Hematopoietic multipotent progenitor cell (in vitro differentiated cells): Measurements from ENCODE around the gene CACNA2D4. TPM values are rescaled to one million over a fixed set of nuclear protein-coding genes. Genes with fewer than 3 reads are reported as not detected.

ENCODE experiments used
- DNase-seq, 3 donors: peaks; one replicate each; pipeline ENCODE4 v3.0.0-alpha.2; 2011 to 2015; ENCODE audit warnings: low read depth in 2 of 3, low spot score in 2 of 3
- total RNA-seq: library from RNA; depleted of rRNA; stranded (reverse); fragments of >200 nt; gene quantifications from one replicate; pipeline ENCODE4 v1.2.3, GENCODE V29; 2012

The CACNA2D4 gene
- total RNA-seq, 1 donor, result 9.4 TPM

DNA sequence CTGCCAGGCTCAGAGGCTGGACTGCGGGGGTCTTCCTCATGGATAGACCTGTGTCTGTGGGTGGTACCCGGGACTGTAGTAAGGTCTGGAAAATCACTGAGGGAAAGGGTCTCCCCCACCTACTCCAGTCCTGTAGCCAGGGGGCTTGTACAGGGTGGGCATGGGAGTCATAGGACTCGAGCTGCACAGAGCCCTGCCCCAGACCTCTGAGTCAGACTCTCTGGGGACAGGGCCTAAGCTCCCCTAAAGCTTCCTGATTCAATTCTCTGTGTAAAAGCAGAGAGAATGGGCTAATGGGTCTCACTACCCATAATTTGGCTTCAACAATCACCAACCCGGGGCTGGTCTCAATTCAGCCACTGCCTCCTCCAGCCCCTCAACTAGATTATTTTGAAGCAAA is 71.0 kb downstream of the CACNA2D4 start:
- DNase-seq, result no peak

DNA sequence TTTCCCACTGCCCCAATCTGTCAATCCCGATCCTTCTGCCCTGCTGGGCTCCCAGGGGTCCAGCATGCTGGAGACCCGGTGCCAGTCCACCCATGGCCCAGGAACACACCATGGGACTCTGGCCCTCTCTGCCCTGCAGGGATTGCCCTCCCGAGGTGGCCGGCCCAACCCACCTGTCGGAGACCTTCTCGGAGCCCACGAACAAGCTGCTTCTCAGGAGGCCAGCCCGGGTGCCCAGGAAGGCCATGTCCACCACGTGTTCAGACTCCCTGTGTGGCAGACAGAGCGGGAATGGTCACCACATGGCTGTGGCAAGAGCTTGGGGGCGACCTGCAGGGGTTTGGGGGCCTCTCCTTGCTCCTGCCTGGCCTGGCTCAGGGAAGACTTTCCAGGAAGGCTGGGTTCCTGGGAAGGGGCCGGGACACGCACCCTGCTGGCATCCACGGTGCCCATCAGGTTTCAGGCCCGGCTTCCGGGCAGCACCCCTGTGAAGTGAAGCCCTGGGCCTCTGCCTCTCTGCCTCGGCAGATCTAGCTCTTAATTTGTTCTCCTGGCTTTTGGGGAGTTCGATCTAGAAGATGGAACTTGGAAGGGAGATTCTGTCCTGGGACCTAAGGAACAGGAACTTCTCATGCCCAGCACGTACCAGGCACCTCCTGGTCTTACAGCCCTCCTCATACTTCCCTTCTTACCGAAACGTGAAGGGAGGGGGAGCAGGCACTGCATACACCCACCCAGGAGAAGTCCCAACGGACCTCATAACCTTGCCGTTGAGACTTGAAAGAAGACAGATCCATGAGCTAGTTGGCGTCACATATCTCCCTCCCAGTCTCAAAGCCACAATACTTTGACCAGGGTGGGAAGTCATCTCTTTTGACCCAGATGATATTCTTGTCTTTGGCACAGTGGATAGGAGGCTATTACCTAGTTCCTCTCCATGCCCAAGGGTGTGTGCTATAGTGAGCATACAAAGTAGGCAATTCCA is 71.7 kb downstream of the CACNA2D4 start:
- no peak for DNase-seq

DNA sequence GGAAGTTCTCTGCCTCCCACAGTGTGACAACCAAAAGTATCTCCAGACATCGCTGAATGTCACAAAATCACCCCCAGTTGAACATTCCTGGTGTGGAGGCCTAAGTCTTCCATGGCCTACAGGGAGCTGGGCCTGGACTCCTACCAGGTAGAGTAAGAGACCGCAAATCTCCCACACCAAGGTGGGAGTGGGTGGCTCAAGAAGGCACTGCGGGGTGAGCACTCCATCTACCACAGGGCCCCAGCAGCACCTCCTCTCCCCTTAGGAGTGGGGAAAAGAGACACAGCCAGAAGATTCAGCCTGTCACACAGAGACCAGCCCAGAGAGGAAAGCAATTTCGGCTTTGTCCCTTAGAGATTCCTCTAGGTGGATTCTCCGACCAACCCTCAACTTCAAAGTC is 72.6 kb downstream of the CACNA2D4 start:
- no peak for DNase-seq

GRCh38 chr12:1845427-1845826 is 73.0 kb downstream of the CACNA2D4 start:
- DNase-seq, result no peak

GRCh38 chr12:1844661-1845409 is 73.6 kb downstream of the CACNA2D4 start:
- no peak for DNase-seq

GRCh38 chr12:1844223-1844622 is 74.2 kb downstream of the CACNA2D4 start:
- DNase-seq, result no peak

GRCh38 chr12:1843641-1844005 is 74.8 kb downstream of the CACNA2D4 start:
- no peak for DNase-seq

DNA sequence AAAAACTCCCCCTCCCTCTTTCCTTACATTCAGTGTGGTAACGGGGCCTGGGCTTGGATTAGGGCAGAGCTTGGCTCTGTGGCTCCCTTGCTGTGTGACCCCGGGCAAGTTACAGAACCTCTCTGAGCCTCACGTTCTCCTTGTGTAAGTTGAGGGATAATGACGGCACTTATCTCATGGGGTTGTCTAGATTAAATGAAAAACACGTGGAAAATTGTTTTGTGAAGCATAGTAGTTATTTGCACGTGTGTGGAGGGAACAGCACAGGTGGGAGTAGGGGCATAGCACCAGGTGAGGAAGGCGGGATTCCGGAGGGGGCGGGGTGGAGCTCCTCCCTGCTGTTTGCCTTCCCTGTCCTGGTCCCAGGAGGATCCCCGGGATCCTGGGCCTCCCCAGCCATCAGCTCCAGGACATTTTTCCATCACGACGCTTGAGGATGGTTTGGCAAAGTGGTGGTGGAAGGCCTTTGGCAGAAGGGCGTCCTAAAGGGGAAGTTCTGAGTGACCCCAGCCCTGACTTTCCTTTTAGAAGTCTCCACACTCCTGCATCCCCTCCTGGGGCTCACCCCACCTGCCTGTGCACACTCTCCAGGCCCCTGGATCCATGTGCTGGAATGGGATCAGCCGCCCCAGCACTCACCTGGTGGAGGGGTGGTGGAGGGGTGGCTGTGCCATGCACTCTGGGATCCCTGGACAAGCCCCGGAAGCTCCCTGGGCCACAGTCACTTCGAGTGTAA is 75.4 kb downstream of the CACNA2D4 start:
- no peak for DNase-seq

DNA sequence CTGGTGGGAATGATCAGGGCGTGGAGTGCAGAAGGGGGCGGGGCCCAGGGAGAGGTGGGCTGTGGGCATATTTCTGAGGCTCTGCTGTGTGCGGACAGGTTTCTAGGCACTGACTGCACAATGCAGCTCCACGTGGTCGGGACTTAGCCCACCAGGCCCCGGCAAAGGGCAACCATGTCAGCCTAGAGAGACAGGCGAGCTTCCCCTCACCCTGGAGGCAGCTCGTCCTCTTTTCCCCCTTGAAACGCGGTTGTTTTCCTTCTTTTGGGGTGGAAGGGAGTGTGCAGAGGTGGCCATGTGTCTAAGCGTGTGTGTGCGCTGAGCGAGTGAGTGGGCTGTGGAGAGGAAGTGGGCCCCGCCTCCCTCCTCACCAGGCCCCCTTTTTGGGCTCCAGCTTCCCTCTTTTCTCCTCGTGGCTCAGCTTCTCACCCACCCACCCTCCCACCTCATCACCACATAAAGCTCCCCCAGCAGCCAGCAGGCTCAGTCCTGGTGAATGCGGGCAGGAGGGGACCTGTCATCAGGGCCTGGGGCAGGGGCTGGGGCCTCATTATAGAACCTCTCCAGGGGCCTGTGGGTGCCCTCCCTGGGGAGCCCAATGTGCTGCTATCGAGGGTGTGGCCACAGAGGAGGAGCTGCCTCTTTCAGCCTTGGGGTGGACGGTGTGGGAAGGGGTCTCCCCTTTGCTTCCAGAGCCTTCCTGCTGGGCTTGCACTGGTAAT is 76.1 kb downstream of the CACNA2D4 start:
- DNase-seq, result peak in 2 of 3 donors; percentile 60 to 79

GRCh38 chr12:1841586-1842182 is 76.8 kb downstream of the CACNA2D4 start:
- DNase-seq, result no peak

- DNase-seq, result no peak
These were observed 77.4 kb downstream of the CACNA2D4 start for GRCh38 chr12:1840981-1841425.

DNA sequence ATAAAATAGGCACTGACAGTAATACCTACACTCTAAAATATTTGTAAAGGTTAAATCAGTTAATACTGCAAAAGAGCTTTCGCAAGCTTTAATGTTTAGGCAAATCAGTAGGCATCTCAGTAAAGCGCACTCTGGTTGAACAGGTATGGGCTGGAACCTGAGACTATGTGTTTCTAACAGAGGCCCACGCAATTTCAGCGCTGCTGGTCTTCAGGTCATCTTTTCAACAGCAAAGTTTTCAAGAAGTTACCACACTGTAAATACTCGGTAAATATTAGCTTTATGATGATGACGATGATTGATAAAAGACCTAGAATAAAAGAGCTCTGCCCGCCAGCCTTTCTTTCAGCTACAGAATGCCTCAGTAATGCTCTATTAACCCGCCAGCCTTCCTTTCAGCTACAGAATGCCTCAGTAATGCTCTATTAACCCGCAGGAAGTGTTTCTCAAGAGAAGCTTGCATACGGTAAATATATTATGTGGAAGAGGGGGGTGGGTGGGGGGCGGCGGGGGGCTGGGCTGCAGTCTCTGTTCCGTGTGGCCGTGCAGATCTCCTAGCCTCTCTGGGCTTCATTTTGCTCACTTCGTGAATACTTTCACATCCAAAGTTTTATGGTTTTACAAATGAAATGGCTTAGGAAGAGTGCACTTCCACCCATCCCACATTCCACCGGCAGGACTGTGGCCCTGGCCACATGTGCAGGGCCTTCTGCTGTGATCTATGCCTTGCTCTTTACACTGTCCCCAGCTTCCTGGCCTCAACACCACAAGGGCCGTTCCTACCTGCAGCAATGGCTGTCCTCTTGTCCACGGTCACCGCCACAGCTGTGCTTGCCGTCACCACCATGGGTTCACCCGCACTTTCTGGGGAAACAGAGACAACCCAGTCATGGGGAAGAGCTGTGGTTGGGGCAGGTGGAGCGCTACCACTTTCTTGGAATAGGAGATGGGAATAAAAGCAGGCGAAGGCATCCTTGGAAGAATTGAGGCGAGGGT is 78.2 kb downstream of the CACNA2D4 start:
- DNase-seq, result no peak

- no peak for DNase-seq
These were observed 79.0 kb downstream of the CACNA2D4 start for GRCh38 chr12:1839464-1839863.

GRCh38 chr12:1838994-1839365 is 79.5 kb downstream of the CACNA2D4 start:
- DNase-seq, result no peak

- no peak for DNase-seq
These were observed 80.1 kb downstream of the CACNA2D4 start for GRCh38 chr12:1838205-1838993.

GRCh38 chr12:1837541-1838204 is 80.8 kb downstream of the CACNA2D4 start:
- DNase-seq, result no peak

DNA sequence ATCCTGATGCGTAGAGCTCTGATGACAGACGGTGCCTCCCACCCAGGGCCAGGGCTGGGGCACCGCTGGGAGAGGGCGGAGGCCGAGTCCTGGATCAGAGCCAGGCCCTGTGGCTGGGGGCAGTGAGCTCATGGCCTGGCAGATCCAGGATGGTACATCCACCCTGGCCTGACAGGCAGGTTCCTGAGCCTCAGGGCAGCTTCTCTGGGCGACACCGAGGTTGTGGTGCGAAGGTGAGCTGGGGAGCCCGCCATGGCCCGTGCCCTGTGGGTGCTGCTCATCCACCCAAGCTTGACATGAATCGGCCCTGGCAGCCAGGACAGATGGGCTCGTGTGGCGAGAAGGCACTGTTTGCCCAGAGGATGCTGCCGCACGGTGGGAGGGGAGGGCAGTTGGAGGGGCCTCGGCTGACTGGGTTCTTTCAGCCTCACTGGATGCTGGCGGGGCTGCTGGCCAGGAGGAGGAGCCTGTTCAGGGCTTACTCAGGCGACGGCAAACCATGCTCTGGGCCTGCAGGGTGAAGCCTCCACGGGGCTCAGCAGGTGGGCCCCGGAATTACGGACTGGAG is 81.5 kb downstream of the CACNA2D4 start:
- no peak for DNase-seq
